Measurements from ENCODE around the gene ACAP1. TPM values are rescaled to one million over a fixed set of nuclear protein-coding genes. Genes with fewer than 3 reads are reported as not detected.
A peak's percentile ranks its signal among the peaks of the same experiment; 100 is the strongest.

The ACAP1 gene
- total and polyA plus RNA-seq, 4 donors: 1.1 to 7.4 (median 4.7) TPM

DNA sequence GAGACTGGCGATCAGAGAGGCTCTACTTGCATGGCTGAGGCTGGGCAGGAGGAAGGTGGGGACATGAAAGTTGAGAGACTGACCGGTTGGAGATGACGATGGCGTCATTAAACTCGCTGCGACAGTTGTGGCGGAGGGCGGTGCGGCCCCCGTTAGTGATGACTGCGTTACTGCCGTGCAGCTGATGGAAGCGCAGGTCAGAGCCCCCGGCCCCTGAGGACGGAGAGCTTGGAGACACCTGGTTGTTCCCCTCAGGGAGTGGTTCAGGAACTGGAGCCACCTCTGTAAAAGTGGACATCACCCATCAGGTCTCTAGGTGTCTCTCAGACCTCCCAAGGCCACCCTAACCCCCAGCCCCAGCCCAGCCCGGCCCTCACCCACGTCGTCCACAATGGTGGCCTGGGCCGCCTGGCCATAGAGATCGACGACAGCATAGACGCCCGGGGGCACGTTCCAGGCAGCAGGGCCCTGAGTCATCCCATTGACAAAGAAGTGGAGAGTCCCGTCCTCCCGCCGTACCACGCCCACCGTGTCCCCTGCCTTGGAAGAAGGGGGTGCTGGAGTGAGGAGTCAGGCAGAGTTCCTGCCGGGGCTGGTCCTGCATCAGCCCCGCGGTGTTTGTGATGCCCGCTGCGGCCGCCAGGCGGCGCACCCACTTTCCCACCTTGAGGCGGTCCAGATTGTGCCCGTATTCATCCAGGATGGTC is 12.4 kb upstream of the ACAP1 start:
- Histone ChIP-seq H3K9ac (ENCODE audit: low read depth in 1 of 2, low read length in 2 of 2) (no peak overlapping the region), H3K27ac (ENCODE audit: low read depth in 1 of 2, low read length in 2 of 2) (no peak overlapping the region), H3K4me3 (ENCODE audit: low read depth in 1 of 3, low read length in 3 of 3) (no peak overlapping the region), H3K4me1 (ENCODE audit: control insufficient read depth in 4 of 4, insufficient read depth in 4 of 4, low read length in 3 of 4) (peaks cover 7 to 14% (median 10%) of the 10 kb centered on the region in 4 donors), H3K36me3 (ENCODE audit: control insufficient read depth in 4 of 4, insufficient read depth in 3 of 4, low read depth in 1 of 4, low read length in 3 of 4) (peaks cover 8 to 60% (median 25%) of the 10 kb centered on the region in 4 donors), H3K27me3 (ENCODE audit: control insufficient read depth in 4 of 4, insufficient read depth in 4 of 4, low read length in 3 of 4) (no peaks in the 10 kb centered on the region), H3K9me3 (ENCODE audit: control insufficient read depth in 4 of 4, low read length in 3 of 4) (no peaks in the 10 kb centered on the region)
- no peak for TF ChIP-seq JUND (IDR thresholded peaks at IDR 0.05)
- TF ChIP-seq, protein P1, sequence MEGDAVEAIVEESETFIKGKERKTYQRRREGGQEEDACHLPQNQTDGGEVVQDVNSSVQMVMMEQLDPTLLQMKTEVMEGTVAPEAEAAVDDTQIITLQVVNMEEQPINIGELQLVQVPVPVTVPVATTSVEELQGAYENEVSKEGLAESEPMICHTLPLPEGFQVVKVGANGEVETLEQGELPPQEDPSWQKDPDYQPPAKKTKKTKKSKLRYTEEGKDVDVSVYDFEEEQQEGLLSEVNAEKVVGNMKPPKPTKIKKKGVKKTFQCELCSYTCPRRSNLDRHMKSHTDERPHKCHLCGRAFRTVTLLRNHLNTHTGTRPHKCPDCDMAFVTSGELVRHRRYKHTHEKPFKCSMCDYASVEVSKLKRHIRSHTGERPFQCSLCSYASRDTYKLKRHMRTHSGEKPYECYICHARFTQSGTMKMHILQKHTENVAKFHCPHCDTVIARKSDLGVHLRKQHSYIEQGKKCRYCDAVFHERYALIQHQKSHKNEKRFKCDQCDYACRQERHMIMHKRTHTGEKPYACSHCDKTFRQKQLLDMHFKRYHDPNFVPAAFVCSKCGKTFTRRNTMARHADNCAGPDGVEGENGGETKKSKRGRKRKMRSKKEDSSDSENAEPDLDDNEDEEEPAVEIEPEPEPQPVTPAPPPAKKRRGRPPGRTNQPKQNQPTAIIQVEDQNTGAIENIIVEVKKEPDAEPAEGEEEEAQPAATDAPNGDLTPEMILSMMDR (IDR thresholded peaks at IDR 0.05; ENCODE audit: low read depth, low read length, missing input control): peak; percentile 55
- DNase-seq (ENCODE audit: low spot score): peak; percentile 77
- WGBS: 76% methylated on average over 39 of the region's 39 CpGs

DNA sequence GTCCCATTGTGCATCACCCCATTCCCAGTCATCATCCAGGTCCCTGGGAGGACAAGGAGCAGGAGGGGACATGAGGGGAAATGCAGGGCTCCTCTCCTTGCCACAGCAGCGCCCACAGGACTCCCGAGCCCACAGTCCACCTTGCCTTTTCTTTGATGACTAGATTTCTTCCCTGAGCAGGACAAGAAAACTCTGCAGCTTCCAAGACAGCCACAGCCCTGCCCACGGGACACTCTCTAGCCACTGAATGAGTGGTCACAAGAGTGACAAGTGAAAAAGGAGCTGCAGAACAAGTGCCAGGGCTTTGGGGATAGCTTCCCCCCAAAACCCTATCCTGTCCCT is 11.9 kb upstream of the ACAP1 start:
- no peak for DNase-seq (ENCODE audit: low spot score)
- TF ChIP-seq, protein P2, sequence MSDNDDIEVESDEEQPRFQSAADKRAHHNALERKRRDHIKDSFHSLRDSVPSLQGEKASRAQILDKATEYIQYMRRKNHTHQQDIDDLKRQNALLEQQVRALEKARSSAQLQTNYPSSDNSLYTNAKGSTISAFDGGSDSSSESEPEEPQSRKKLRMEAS (IDR thresholded peaks at IDR 0.05): no peak
- TF ChIP-seq, protein P3, sequence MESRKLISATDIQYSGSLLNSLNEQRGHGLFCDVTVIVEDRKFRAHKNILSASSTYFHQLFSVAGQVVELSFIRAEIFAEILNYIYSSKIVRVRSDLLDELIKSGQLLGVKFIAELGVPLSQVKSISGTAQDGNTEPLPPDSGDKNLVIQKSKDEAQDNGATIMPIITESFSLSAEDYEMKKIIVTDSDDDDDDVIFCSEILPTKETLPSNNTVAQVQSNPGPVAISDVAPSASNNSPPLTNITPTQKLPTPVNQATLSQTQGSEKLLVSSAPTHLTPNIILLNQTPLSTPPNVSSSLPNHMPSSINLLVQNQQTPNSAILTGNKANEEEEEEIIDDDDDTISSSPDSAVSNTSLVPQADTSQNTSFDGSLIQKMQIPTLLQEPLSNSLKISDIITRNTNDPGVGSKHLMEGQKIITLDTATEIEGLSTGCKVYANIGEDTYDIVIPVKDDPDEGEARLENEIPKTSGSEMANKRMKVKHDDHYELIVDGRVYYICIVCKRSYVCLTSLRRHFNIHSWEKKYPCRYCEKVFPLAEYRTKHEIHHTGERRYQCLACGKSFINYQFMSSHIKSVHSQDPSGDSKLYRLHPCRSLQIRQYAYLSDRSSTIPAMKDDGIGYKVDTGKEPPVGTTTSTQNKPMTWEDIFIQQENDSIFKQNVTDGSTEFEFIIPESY (IDR thresholded peaks at IDR 0.05): no peak
- TF ChIP-seq JUND (IDR thresholded peaks at IDR 0.05) (no peak), YY1 (IDR thresholded peaks at IDR 0.05) (no peak), GABPA (IDR thresholded peaks at IDR 0.05 in 1 of 2, conservative IDR thresholded peaks at IDR 0.05 in 1 of 2) (no peak), RAD21 (IDR thresholded peaks at IDR 0.05) (no peak), FOXA1 (IDR thresholded peaks at IDR 0.05) (no peak), NR2F2 (IDR thresholded peaks at IDR 0.05) (no peak), TAF1 (conservative IDR thresholded peaks at IDR 0.05) (no peak), RXRA (IDR thresholded peaks at IDR 0.05) (no peak), HNF4A (conservative IDR thresholded peaks at IDR 0.05) (no peak), SP1 (IDR thresholded peaks at IDR 0.05) (no peak), EGR1 (IDR thresholded peaks at IDR 0.05; ENCODE audit: low read depth in 2 of 2) (no peak), HNF4G (IDR thresholded peaks at IDR 0.05) (no peak), FOXA2 (IDR thresholded peaks at IDR 0.05) (no peak)
- TF ChIP-seq, protein P1 (IDR thresholded peaks at IDR 0.05; ENCODE audit: low read depth, low read length, missing input control): no peak
- TF ChIP-seq, protein P4, sequence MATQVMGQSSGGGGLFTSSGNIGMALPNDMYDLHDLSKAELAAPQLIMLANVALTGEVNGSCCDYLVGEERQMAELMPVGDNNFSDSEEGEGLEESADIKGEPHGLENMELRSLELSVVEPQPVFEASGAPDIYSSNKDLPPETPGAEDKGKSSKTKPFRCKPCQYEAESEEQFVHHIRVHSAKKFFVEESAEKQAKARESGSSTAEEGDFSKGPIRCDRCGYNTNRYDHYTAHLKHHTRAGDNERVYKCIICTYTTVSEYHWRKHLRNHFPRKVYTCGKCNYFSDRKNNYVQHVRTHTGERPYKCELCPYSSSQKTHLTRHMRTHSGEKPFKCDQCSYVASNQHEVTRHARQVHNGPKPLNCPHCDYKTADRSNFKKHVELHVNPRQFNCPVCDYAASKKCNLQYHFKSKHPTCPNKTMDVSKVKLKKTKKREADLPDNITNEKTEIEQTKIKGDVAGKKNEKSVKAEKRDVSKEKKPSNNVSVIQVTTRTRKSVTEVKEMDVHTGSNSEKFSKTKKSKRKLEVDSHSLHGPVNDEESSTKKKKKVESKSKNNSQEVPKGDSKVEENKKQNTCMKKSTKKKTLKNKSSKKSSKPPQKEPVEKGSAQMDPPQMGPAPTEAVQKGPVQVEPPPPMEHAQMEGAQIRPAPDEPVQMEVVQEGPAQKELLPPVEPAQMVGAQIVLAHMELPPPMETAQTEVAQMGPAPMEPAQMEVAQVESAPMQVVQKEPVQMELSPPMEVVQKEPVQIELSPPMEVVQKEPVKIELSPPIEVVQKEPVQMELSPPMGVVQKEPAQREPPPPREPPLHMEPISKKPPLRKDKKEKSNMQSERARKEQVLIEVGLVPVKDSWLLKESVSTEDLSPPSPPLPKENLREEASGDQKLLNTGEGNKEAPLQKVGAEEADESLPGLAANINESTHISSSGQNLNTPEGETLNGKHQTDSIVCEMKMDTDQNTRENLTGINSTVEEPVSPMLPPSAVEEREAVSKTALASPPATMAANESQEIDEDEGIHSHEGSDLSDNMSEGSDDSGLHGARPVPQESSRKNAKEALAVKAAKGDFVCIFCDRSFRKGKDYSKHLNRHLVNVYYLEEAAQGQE (IDR thresholded peaks at IDR 0.05): no peak
- TF ChIP-seq, protein P5, sequence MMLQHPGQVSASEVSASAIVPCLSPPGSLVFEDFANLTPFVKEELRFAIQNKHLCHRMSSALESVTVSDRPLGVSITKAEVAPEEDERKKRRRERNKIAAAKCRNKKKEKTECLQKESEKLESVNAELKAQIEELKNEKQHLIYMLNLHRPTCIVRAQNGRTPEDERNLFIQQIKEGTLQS (IDR thresholded peaks at IDR 0.05): no peak
- Histone ChIP-seq H3K9ac (ENCODE audit: low read depth in 1 of 2, low read length in 2 of 2) (no peak overlapping the region), H3K27ac (ENCODE audit: low read depth in 1 of 2, low read length in 2 of 2) (no peak overlapping the region), H3K4me3 (ENCODE audit: low read depth in 1 of 3, low read length in 3 of 3) (no peak overlapping the region), H3K36me3 (ENCODE audit: control insufficient read depth in 4 of 4, insufficient read depth in 3 of 4, low read depth in 1 of 4, low read length in 3 of 4) (peaks cover 6 to 57% (median 24%) of the 10 kb centered on the region in 4 donors), H3K4me1 (ENCODE audit: control insufficient read depth in 4 of 4, insufficient read depth in 4 of 4, low read length in 3 of 4) (peaks cover 7 to 14% (median 10%) of the 10 kb centered on the region in 4 donors), H3K27me3 (ENCODE audit: control insufficient read depth in 4 of 4, insufficient read depth in 4 of 4, low read length in 3 of 4) (no peaks in the 10 kb centered on the region), H3K9me3 (ENCODE audit: control insufficient read depth in 4 of 4, low read length in 3 of 4) (no peaks in the 10 kb centered on the region)
- 92% methylated on average over 3 of the region's 3 CpGs for WGBS
